ENCODE results near the gene DNAJC5G.
"Not testable (repeated sequence)": the region's sequence is repeated elsewhere in the genome, so short reads cannot be mapped to it uniquely, and the experiment has no call there.

Gene DNAJC5G

DNA sequence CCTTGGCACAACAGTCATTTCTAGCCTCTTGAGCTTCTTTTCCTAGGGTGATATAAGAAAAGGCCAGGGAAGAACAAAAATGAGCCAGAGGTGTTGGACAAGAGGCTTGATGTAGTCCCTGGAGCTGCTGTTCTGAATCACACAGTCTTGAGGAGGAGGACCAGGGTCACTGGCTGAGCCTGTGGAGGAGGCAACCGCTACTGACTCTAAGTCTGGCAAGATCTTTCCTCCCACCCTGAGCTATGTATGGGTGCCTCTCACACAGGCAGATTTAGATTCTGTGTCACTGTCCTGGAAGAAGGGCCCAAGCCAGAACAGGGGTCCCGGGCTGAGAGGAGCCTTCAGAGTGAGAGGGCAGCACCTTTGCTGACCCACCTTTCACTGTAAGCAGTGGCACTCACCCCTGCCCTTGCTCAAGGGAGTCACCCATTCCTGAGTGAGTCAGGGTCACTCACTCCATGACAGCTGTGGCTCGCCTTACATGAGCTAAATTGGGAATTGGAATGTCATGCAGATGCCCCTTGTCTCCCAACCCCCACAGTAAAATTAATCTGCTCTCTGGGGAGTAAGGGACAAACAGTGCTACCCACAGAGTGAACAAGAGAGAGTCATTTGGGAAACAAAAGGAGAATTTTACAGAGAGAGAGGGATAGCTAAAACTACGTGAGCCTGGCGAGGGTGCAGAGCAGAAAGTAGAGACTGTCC lies 6.8 kb downstream of the DNAJC5G start, which contains the start of gene TRIM54:
TSS of gene TRIM54 (plus strand) at position 575 of the 705 bp plus-strand sequence. CDS start 303 bp downstream, outside the sequence.
- DNase-seq: no peak

DNA sequence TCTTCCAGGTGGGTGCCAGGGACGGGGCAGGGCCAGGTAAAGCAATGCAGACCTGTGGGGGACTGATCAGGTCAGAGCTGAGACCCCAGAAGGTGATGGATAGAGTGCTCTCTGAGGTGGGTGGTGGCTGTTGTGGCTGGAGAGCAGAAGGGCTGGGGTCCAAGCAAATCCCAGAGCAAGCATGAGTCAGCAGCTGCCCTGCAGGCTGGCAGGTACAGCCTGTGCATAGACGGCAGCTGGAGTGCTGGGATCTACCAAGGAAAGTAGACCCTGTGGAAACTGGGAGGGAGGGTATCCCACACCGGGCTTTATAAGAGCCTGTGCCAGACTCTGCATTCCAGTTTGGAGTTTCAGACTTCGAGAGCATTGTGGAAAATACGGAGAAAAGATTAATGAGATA lies 7.7 kb downstream of the DNAJC5G start:
- DNase-seq: no peak

DNA sequence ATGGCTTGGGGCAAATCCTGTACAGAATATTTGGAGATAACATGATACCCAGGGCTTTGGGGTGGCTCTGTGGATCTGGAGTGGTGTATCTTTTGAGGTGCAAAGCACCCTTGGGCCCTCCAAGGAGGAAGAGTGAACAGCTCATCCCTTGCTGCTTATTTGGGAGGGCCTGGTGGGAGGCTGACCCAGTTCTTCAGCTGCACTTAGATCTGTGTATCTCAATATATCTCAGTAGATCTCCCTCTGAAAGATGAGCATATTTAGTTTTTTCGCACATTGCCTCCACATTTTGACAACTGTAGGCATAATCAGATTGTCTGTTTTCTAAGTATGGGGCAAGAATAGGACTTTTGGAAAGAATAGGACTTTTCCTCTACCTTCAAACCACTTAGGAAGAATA lies 9.8 kb downstream of the DNAJC5G start:
- no peak for DNase-seq

DNA sequence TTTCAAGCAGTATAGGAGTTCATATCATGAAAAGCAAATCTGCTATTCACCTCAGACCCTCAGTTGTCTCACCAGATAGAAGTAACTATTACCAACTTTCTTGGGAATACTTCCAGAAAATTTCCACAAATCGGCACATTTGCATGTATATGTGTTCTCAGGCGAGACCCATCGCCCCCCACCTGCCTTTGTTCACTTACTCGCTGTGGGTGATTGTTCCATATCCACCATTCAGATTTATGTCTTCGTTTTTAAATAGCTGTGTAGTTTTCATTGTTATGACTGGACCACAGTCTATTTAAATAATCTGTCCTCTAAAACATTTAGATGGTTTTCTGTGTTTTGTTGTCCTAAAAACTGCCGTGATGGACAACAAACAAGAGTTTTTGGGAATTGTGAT lies 10.2 kb downstream of the DNAJC5G start:
- DNase-seq: no peak

DNA sequence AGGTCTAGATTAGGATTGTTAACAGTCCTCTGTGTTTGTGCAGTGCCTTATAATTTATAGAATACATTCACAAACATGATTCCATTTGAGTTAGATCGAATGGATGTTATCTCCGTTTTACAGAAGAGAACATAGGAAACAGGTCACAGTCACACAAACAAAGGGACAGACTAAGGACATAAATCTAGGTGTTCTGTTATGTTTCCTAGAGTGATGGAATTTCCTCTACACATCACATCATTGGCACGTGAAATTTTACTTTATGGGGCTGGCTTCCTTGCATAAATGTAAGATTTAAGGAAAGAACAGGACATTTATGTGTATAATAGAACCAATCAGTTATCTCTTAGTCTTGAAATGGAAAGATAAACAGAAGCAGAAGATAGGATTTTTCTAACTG lies 13.4 kb downstream of the DNAJC5G start:
- no peak for DNase-seq

DNA sequence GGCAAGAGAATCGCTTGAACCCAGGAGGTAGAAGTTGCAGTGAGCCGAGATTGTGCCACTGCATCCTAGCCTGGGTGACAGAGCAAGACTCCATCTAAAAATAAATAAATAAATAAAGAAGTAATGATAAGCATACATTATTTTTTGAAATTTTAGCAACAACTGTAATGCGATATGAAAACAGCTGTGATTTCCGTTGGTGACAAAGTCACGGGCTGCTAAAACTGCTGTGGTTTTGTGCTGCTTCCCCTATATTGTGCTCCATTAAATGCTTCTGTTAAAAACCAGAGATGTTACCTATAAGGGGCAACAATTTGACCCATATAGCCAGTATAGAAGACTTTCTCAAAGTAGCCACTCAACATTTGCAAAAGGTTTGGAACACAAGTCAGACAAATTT lies 15.3 kb downstream of the DNAJC5G start:
- no peak for DNase-seq

DNA sequence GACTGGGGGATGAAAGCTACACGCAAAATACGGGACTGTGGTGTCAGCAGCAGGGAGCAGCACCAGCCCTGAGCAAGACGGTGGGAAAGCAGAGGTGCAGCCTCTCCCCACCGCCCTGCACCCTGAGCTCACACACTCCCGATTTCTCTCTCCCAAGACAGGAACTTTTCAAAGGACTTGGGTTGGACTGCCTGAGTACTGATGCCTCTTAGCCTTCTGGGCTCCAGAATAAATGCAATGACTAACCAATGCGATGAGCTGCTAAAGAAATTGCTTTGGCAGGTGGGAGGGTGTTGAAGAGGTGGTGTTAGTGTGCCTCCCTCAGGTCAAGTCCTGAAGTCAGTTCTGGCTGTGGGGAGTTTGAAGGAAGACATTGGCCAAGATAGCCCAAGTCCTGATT lies 16.6 kb downstream of the DNAJC5G start:
- DNase-seq: no peak

DNA sequence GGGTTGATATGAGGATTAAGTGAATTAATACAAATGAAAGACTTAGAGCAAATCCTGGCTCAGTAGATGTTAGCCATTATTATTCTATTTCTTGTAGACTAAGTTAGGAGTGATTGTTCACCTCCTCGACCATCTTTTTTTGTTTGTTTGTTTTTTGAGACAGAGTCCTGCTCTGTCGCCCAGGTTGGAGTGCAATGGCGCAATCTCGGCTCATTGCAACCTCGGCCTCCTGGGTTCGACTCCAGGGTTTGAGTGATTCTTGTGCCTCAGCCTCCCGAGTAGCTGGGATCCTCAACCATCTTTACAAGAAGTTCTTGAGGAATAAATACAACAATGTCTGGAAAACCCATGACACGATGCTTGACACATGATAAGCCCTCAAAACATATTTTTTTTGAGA lies 19.7 kb downstream of the DNAJC5G start:
- no peak for DNase-seq

DNA sequence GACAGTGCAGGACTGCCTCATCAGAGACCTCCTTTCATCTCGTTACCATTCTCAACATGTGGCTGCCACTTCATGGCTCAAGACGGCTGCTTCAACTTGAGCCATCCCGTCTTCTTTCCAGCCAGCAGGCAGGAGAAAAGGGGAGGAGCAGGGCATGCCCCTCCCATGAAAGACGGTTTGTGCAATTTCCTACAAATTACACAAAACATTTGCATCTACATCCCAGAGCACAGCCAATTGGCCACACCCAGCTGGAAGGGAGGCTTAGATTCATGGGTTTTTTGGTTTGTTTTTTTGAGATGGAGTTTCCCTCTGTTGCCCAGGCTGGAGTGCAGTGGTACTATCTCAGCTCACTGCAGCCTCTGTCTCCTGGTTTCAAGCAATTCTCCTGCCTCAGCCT lies 21.2 kb downstream of the DNAJC5G start:
- DNase-seq: no peak

DNA sequence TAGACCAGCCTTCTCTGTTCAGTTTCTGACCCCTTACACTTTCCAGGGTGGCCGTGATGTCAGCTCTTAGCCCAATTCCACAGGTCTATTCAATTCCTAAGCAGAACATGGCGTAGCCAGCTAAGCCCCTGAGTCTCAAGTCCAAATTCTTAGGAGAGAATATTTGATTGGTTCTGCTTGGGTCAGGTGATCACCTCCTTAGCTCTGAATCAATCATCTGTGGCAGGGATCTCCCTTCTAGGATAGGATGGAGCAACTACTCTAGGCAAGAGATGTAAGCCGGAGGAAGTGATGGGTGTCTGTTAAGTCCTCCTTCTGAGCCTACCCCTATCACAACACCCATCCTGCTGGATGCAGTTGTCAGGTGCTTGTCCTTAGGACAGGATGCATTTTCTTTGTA lies 22.0 kb downstream of the DNAJC5G start:
- DNase-seq: no peak

DNA sequence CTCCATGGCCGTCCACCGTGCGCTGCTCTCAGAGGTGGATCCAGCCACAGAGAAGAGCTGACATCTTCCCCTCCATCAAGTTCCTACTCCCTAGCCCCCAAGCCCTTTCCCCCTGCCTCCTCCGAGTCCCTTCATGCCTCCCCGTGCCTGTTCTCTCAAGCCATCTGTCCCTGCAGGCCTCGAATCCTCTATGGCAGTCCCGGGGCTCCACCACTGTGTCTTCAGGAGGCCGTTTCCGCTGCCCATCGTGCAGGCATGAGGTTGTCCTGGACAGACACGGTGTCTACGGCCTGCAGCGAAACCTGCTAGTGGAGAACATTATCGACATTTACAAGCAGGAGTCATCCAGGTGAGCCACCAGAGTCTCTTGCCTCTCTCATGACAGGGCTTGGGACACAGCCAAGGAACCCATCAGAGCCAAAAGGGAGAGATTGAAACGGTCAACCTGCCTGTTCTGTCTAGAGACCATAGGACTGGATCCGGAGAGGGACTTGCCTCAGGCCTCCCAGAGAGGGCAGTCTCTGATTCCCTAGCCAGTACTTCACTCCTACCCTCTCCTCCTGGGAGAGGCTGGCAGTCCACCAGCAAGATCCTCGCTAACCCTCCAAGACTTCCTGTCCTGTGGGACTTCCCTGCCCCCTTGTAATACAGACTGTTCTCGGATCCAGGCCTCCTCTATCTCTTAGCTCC lies 23.3 kb downstream of the DNAJC5G start:
- no peak for DNase-seq

DNA sequence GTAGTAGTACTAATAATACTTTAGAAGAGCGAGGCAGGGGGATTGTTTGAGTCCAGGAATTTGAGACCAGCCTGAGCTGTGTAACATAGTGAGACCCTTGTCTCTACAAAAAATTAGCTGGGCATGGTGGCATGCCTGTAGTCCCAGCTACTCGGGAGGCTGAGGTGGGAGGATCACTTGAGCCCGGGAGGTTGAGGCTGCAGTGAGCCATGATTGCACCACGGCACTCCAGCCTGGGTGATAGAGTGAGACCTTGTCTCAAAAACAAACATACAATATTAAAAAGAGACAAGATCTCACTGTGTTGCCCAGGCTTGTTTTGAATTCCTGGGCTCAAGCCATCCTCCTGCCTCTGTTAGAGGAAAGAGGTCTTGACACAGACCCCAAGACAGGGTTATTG lies 25.4 kb downstream of the DNAJC5G start:
- DNase-seq: not testable (repeated sequence)

DNA sequence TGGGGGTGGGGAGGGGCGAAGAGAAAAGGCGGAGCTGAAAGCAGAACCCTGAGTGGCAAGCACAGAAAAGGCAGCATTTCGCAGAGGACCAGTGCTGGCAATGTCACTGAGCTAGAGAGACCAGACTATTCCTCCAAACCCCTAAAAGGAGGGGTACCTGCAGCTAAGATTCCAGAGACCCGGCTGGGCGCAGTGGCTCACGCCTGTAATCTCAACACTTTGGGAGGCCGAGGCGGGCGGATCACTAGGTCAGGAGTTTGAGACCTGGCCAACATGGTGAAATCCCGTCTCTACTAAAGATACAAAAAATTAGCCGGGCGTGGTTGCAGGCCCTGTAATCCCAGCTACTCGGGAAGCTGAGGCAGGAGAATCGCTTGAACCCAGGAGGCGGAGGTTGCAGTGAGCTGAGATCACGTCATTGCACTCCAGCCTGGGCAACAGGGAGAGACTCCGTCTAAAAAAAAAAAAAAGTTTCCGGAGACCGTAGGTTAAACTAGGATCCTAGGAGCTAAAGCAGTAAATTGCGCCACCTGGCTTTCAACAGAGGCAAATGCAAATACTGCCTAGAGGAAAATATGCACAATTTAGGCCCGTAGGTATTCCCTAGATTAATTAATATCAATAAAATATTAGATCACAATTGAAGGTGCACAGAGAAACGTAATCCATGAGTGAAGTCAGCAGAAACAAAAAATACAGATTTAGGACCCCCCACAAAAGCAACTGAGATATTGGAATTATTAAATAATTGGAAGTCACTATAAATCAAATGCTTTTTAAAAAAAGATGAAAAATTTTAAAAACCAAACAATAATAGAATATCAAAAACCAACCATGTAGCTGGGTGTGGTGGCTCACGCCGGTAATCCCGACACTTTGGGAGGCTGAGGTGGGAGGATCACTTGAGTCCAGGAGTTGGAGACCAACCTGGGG lies 28.1 kb downstream of the DNAJC5G start:
- peak in 1 of 2 experiments; percentile 37 for DNase-seq

DNA sequence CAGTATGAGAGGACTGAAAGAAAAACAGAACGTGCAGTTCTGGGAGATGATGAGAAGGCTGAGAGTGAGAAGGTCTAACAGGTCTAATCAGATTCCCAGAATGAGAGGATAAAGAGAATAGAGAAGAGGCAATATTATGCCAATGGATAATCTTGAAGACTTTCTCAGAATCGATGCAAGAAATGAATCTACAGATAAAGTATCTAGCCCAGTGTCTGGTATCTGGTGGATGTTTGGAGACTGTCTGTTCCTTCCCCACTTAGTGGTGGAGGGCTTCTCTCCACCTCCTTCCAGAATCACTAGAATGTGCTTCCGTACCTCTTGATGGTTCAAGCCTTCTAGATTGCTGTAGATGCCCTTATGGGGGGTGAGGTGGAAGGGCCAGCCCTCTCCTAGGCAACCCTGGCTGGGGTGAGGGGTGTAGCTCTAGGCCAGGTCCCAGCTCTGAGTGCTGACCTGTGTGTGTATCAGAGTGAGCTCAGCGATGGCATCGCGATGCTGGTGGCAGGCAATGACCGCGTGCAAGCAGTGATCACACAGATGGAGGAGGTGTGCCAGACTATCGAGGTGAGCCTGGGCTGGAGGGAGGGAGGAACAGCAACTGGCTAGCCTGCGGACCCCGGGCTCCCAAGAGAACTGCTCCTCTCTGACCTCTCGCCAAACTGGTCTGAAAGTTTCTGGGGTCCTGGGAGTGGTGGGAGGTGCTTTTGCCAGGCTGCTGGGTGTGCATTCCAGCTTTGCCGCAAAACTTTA lies 29.4 kb downstream of the DNAJC5G start:
- no peak for DNase-seq

DNA sequence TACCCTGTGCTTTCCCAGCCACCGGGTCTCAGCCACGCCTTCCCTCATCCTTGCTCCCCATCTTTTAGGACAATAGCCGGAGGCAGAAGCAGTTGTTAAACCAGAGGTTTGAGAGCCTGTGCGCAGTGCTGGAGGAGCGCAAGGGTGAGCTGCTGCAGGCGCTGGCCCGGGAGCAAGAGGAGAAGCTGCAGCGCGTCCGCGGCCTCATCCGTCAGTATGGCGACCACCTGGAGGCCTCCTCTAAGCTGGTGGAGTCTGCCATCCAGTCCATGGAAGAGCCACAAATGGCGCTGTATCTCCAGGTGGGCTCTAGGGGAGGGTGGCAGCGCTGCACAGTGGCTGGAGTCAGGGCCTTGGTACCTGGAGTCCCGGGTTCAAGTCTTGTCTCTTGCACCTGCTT lies 30.3 kb downstream of the DNAJC5G start:
- DNase-seq: no peak

DNA sequence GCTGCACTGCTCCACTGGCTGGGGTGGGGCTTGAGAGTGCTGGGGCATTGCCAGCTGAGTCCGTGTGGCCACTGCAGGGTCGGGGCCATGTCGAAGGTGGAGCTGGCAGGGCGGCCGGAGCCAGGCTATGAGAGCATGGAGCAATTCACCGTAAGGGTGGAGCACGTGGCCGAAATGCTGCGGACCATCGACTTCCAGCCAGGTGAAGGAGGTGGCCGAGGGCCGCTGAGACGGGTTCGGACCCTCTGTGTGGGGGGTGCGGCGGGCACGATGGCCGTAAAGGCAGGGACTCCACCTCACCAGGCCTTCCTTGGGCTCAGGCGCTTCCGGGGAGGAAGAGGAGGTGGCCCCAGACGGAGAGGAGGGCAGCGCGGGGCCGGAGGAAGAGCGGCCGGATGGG lies 30.9 kb downstream of the DNAJC5G start:
- no peak for DNase-seq

DNA sequence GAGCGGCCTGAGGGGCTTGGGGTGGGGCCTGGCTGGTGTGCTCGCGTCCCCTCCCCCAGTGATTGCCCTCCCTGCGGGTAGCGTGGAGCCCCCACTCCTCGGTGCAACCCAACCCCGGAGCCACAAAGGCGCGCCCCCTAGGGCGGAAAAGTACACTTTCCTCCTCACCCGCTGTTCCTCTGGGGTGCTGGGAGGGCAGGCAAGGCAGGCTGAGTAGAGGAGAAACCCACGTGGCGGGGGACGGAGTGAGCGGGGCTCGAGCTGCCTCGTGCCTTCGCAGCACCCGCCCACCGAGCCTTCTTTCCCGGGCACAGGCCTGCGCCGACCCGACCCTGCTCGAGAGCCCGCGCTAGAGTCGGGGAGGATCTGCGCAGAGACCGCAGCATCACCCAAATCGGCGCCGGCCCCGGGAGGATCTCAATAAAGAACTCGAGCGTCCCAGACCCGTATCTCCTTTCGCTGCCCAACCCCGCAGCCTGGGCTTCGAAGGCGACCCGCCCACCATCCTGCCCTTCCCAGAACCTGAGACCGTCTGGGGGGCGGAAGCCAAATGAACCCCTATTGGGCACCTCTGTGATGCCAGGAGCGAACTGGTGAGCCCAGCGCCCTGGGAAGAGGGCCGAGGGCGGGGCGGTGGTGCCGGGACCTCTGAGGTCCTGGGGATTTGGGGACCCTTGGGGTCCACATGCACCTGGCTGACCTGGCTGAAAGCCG lies 31.5 kb downstream of the DNAJC5G start:
- DNase-seq: no peak

DNA sequence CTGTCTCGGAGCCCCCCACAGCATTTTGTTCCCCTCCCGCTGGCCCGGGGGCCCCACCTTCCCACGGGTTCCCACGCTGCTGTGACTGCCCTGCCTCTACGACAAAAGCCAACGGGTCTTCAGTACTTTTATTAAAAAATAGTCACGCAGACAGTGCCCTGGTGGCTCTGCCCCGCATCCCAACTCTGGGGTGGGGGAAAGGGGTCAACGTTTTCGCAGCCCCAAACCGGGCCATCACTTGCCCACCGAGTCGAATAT lies 32.0 kb downstream of the DNAJC5G start:
- no peak for DNase-seq

DNA sequence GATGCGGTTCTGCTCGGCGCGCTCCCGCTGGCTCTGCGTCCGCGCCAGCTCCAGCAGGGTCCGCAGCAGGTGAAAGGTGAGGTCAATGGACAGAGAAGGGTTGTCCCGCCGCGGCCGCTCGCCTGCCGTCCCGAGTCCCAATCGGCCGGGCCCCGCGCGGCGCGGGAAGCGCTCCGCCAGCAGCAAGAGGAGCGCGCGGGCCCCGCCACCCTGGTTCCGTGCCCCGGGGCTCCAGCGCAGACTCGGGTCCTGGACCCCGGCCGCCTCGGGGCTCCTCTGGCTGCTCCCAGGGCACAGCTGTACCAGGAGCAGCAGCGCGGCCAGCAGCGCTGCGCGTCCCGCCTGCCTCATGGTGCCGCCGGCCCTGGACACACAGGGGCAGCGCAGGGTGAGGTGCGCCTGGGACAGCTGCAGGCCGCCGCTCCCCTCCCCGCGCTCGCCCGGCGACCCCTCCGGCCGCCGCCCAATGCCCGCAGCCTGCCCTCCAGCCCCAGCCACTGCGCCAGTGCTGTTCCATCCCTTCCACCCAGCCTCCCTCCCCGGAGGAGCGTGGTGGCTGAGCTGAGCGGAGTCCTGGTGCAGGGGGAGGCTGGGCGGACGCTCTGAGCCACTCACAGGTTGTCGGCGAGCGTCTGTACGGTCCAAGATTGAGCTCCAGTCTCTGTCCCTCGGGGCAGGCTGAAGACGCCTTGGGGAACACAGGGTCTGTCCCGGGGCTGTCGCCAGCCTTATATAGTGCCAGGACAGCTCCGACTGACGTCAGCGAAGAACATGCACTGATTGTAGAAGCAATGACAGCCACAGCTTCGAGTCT lies 32.5 kb downstream of the DNAJC5G start:
- no peak for DNase-seq

DNA sequence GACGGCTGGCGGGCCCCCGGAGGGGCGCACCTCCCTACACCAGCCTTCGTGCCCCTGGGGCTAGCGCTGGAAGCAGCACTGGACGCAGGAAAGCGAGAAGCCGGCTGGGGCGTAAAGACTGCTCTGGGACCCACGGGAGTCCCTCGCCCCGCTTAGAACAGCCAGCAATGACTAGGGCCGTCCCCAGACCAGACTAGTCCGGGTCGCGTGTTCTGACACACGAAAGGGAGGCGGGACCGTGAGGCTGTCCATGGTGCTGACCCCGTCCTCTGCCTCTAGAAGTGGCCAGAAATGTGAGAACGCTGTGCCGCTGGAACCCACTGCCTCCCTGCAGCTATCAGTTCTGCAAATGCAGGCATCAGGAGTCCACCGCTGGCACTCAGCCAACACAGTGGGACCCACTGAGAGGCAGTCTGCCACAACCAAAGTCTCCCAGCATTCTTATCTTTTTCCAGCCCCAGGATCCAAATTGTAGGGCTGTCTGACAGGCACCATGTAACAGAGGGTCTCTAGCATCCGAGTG lies 33.2 kb downstream of the DNAJC5G start, which contains the start of gene UCN:
TSS of gene UCN (minus strand) at position 87 of the 523 bp plus-strand sequence. CDS start 550 bp downstream, outside the sequence.
- no peak for DNase-seq

DNA sequence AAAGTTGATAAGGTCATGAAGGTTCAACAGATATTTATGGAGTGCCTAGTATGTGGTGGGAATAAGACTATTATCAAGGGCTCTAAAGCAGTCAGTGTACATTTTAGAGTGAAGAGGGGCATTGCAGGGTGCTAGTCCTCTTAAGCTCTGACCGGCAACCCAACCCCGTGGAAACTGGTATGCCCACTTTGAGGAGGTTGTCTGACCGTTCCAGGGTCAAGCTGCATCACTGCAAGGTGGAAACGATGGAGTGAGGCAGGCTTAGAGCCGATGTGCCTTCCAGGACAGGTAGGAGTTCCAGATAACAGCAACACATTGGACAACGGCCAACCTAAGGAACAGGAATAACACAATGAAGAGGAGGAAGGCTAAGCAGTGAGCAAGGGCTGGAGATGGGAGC lies 34.4 kb downstream of the DNAJC5G start:
- DNase-seq: no peak

Data from NCI-H187 (cell line).